NCI-H187 (cell line): ENCODE data around the gene ANK2.
"Not testable (repeated sequence)": the region's sequence is repeated elsewhere in the genome, so short reads cannot be mapped to it uniquely, and the experiment has no call there.

Experiments used
- DNase-seq, 2 experiments: peaks; one replicate each; lab custom pipeline; 2025; lab: John Stamatoyannopoulos, UW

Gene ANK2

DNA sequence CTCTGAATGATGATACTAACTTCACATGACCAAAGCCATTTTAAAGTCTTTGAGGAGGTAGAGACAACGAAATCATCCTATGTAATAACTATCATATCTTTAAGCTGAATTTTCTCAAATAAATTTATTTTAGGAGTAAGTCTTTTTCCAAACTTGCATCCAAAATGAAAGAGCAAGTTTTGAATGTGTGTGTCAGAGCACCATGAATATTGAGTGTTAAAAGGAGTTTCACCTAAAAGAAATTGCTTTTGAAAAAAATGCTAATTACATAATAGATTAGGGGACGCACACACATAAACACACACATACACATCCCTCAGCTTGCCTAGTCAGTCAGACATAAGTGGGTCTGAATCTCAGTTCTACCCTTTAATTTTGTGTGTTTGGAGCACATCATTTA is 1.9 kb downstream of the ANK2 start:
- DNase-seq = no peak

DNA sequence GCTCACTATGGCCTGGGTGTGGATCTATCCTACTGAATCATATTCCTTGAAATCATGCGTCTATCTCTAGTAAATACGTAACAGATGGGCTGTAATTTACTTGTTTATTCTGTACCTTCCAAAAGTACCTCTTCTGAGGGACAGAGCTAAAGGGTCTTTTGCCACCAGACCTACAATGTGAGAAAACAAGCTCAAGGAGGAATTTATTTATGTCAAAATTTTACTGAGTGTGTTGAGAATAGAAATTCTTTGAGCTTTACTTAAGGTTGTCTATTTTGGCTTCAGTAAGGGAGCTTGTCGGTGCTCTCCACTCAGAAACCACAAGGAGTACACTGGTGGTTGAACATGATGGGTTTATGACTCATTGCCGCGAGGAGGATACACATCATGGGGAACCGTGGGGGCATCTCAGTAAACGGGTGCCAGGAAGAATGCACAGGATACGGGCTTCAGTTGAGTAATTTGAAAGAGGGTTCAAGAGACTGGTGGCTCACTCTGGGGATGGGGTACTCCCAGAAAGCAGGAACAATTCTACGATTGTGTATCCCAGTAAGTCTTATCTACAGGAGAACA is 3.0 kb downstream of the ANK2 start:
- DNase-seq = peak; percentile 2 to 37

DNA sequence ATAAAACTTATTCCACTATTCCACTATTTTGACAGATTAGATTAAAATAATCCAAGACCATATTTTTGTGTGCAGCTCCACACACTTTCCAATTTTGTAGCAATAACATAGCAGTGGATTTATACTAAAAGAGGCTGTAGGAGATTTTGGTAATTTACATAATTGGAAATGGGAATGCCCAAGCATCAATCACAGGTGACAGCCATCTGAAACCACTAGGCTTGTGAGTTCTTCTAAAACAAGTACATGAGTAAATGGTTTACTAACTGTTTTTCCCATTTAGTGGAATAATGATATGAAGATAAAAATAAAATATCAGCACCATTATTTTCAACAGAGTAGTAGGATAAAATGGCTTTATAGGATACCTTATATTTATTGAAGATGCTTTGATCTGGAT is 4.4 kb downstream of the ANK2 start:
- no peak for DNase-seq

DNA sequence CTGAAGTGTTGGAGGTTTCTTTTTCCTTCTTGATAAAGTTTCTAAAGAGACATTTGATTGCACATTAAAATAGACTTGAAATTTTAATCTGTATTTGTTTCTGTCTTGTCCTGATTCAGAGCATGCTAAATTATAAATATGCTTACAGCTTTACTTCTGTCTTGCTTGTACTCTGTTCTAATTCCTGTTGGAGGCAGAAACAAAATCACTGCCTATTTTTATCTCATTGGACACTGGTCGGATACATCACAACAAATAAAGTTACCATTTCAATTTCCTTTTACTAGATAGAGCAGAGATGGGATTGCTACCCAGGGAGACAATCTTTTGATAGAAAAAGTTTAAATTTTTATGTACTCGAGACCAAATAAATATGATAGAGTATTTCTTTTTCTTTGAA is 6.9 kb downstream of the ANK2 start:
- no peak for DNase-seq

DNA sequence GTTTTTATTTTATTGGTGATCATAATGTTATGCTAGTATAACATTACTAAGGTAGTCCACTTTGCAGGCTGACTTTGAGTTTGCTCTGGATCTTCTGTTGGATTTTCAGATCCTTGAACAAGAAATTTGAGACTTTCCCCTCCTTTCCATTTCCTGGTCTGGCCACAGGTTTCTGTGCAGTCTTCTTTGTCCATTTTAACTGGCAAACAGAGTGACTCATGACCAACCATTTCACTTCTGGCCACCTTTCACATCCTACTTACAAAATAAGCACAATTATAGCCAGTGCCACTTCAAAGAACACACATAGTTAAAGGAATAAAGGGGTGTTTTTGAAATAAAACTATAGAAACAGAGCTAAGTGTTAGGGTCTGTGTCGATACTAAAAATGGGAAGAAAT is 8.4 kb downstream of the ANK2 start:
- no peak for DNase-seq

DNA sequence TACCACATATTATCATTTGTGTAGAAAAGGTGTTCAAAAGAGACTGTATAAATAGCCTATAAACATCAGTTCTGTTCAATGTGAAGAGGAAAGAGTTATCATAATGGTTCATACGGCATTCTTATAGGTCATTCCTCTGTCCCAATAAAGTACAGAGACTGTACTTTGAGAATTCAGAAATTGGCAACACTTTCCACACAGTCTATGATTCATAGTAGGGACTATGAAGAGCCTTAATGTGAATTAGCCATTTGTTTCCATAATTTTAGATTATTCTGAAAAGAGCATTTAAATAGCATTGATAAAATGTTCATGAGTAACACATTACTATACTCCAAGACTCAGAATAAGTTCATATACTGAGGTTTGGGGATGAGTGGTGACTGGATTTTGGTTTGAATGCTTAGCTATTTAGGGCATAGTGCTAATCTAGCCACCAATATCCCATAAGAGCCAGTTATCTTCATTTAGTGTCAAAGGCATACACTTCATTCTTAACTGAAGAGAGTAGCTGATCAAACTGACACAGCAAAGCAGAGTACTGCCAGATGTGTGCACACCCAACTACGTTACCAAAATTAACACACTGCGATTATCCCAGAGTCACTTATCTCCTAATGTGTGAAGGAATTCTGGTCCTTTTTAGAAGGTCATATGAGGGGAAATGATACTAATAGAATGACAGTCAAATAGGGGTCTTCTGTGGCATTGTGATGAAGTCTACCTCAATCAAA is 10.2 kb downstream of the ANK2 start:
- no peak for DNase-seq

DNA sequence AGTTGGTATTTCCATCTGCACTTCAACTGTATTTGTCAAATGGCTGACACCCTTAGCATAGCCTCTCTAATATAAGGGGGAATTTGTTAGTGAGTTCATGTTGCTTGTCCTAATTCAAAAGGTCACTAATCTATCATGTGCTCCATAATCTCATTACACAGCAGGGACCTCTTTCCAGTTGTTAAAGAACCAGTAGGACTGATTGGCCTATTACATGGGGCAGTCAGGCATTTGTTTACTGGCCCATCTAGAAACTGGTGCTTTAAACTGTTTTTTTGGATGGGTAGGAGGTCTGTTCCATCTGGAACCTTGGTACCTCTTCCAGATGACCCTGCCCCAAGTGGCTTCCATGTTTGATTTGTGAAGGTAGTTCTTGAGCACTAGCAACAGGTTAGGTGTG is 11.4 kb downstream of the ANK2 start:
- no peak for DNase-seq

DNA sequence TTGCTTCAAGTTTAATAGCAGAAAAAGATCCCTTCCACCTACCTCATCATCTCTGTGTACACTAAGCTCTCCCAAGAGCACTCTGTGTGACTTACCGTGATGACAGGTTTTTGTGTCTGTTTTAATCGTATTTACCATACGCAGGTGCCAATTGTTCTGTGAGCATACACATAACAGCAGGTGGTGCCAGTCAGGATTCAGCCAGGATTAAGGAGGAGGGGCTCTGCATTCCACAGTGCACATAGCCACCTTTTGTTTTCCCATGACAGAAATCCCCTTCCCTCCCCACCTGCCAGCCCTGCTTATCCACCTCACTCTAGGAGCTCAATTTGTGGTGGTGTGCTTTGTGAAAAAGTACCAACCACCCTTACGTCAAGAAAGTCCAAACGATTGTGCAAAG is 14.8 kb downstream of the ANK2 start:
- DNase-seq = peak; percentile 52 to 53

DNA sequence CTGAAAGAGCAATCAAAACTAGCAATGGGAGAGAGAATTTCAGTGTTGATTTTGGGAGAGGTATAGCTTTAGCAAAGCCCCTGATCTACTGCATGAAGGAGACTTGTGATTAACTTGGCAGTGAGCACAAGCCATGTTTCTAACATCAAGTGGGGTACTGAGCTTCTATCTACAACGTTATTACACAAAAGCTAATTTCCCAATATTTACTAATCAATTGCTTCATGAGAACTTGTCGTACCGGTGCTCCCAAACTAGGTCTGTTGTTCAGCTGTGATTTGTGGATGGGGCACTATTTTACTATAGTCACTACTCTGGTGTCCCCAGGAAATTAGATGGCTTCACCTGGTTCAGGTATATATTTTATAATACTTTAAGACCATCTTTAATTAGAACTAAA is 16.2 kb downstream of the ANK2 start:
- DNase-seq = no peak

DNA sequence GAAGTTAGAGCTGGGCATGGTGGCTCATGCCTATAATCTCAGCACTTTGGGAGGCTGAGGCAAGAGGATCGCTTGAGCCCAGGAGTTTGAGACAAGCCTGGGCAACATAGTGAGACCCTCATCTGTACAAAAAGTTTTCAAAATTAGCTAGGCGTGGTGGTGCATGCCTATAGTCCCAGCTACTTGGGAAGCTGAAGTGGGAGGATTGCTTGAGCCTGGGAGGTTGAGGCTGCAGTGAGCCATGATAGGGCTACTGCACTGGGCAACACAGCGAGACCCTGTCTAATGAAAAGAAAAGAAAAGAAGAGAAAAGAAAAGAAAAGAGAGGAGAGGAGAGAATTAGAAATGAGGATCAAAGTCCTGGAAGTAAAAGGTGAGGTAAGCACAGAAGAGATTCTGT is 19.3 kb downstream of the ANK2 start:
- DNase-seq = not testable (repeated sequence)

DNA sequence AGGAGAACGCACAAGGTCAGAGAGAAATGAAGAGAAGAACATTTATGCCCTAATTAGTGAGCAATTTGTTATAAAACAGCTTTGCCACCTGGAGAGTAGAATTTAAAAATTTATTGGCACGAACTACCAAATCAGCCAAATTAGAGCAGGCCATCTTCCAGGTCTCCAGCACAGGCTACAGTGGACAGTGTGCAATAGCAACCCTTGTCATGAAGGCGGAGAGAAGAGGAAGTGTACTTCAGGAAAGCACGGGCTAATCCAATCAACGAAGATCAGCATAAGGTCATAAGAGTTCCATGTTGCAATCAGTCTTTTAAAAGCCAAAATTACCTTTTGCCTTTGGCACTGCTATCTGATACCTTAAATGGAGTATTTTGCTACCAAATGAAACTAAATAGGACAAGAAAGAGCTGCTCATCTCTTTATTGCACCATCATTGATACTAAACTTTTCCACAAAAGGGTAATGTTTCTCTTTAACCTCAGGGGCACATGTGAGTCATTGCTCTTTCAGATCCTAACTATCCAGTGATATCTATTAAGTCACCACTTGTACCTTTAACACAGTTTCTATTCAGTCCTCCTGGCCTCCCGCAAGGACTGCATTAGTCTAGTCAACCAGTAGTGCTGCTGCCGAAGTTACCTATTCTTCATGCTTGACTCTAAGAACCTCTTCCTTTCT is 19.9 kb downstream of the ANK2 start:
- no peak for DNase-seq

DNA sequence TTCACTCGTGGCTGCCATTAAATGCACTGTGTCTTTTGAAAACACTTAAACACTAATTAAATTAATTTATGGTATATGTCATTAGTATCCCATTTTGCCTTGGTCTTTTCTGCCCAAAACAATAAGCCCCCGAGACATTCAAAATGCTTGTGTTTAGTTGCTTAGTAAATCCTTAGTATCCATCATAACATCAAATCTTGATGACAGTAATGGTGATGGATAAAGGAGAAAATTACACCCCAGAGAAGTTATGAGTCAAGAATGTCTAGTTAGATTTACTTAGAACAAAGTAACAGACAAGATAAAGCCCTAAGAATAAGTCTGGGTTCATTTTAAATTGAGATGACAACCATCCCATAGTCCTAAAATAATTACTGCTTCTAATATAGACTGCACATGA is 21.3 kb downstream of the ANK2 start:
- no peak for DNase-seq

DNA sequence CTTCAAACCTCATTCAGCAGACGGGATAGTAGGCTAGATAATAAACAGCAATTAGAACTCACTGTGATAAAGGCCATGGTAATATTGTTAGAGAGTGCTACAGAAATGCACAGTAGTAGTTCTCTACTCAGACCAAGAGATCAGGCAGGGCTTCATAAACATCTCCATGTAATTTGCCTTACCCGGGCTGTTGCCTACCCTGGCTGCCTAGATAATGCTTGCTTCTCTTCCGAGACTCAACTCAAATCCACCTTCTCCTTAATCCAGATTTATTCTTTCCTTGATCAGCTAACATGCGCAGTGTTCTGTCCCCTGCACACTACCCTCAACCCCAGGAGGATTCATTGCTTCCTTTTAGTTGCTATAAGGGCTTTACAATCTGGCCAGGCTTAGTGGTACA is 21.8 kb downstream of the ANK2 start:
- no peak for DNase-seq

DNA sequence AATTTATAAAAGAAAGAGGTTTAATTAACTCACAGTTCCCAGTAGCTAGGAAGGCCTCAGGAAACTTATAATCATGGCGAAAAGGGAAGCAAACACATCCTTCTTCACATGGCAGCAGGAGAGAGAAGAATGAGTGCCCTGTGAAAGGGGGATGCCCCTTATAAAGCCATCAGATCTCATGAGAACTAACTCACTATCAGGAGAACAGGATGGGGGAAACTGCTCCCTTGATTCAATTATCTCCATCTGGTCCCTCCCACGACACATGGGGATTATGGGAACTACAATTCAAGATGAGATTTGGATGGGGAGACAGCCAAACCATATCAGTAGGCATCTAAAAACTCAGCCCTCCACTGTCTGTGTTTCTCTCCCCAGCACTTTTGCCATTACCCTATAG is 22.4 kb downstream of the ANK2 start:
- no peak for DNase-seq

DNA sequence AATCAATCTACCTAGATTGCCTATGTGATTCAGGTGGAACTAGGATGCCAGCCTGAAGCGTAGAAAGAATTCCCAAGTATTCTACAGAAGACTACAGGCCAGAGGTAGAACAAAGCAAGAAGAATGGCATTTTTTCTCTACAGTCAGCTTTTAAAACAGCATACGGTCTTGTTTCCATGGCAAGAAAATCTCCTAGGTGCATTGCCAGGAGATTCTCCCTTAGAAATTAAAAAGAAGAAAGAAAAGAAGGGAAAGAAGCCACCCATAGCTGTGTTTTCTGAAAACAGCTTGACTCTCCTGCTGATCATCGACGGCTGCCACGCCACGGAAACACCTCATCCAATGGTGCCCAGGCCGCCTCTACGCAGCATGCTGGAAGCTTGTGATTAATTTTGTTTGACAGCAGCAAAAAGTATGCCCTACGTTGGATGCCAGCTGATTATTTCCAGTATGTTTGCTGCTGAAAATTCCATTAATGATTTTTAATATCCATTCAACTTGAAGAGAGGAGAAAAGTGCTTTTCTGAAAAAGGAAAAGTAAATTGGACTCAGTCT is 24.1 kb downstream of the ANK2 start:
- DNase-seq = no peak

DNA sequence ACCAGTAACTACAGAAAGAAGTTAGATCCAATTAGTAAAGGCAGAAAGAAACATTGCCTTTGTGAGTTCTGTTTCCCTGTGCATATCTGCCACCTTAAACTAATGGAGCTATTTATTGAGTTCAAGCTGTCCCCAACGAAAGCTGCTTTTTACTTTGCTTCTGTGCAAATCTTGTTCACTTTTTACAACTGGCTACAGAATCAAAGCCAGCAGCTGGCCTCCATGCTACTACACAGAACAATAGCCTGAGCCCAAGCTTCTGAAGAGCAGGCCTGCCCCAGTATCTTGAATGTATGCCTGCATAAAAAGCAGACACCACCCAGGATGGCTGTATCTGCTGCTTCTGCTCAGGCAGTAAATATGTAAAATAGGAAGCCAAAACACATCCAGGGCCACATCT is 28.1 kb downstream of the ANK2 start:
- DNase-seq = peak in 1 of 2 experiments; percentile 11

DNA sequence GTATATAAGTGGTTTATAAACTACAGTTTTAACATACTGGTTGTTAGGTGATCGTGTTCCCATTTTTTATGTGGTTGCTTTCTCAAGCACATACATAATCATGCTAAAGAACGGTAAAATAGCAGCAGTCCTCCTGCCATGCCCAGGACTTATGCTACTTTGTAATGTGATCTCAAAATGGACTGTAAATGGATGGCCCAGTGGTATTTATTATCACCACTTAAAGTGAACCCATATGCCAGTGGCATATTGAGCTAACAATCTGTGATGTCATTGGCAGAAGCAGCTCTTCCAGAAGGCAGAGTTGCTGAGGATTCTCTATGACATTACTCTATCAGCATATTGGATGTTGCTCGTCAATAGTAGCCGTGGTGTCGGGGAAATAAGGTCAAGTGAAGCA is 28.6 kb downstream of the ANK2 start:
- peak in 1 of 2 experiments; percentile 11 for DNase-seq

DNA sequence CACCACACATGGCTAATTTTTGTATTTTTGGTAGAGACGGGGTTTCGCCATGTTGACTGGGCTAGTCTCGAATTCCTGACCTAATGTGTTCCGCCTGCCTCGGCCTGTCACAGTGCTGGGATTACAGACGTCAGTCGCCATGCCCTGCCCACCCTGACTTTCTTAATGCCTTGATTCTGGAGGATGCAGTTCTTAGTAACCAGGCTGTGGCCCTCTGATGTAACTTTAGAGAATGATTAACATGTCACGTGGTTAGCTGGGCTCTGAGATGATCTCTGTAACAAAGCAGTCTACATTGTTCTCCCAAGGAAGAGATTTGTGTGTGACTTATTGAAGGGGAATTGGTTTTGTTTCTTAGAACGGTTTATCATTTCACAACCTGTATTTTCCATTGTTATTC is 30.6 kb downstream of the ANK2 start:
- DNase-seq = no peak

DNA sequence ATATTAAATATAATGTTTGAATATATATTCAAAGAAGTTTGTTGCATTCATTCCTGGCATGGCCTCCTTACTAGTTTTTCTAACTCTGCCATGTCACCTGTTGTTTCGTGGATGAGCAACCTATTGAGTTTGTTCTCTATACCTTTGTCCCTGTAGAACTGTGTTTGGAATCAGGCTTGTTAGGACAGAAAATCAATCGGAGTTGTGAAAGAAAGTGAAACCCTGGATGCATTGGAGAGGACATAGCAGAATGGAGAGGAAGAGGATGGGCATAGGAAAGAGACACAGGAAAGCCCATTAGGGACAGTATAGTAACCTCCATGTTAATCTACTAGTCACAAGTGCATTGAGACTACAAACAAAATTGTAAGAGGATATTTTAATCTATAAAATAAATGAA is 31.2 kb downstream of the ANK2 start:
- DNase-seq = no peak

DNA sequence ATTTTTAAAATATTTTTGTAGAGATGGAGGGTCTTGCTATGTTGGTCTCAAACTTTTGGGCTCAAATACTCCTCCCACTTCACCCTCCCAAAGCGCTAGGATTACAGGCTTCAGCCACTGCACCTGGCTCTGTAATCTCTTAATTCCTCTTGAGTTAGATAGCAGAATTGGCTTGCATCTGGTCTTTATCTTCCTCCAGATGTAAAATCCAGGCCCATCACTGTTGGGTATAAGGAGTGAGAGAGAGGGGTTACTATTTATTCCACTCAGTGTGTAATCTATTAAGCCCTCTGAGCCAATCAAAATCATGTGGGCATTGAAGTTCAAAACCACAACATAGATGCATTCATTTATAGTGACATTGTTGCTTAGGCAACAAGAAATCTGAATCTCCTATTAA is 33.9 kb downstream of the ANK2 start:
- no peak for DNase-seq

DNA sequence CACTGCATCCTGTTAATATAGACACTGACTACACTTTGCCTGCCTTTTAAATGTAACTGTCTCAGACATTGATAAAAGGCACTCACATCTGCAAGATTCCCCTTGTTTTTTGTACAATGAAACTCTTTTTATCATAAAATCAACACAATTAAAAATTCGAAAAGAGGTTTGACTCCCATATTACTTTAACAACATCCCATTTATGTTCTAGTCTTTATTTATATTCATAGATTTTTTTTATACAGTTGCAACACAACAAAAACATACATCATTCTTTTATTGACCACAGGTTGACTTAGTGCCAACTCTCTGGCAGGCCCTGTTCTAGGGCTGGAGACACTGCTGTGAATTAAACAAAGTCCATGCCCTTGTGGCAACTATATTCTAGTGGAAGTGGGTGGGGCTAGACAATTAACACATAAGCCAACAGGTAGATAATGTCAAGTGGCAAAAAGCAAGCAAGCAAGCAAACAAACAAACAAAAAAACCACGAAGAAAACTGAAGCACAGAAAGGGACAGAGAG is 36.8 kb downstream of the ANK2 start:
- DNase-seq = no peak

DNA sequence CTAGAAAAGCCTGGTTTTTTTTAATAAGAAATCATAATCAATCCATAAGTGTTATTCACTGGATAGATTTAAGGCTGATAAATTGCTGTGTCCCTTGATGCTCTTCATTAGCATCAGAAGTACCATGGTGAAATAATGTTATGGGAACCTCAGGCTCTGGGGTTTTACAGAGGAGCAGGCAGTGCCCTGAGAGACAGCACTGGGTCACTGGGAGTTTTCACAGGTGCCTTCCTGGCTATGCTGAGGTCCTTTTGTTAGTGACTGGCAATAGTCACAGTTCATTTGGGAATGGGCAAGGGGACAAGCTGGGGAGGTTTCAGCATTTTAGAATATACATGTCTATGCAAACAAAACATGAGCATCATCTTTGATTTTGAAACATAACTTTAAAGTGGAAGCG is 38.6 kb downstream of the ANK2 start:
- DNase-seq = no peak

DNA sequence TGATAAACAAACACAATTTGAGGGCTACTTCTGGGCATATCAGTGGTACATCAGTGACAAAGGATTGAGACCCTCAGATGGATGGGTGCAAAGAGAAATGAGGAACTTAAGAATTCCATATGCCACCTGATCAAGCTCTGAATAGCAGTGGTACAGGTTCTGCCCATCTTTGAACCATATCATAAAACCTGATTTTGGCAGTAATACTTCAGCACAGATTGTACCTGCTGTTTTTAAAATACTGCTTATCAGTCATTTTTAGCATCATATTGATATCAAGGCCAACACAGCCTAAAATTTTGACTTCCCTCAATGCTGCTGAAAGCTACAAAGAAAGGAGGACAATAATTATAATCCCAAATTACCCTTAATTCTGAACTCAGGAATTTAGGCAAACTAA is 41.5 kb downstream of the ANK2 start:
- DNase-seq = no peak
